Stimulated activated CD8-positive, alpha-beta memory T cell treated with anti-CD3 and anti-CD28 coated beads, Interleukin-2, amount 100 ng/mL, for 48 hours (primary cell): ENCODE results near the gene CHCHD3.
A peak's percentile ranks its signal among the peaks of the same experiment; 100 is the strongest.

Experiments used
- DNase-seq, 2 donors: peaks; one replicate each; pipeline ENCODE4 v3.0.0-alpha.2; 2020; ENCODE audit warnings: low read depth in 2 of 2

The CHCHD3 gene

DNA sequence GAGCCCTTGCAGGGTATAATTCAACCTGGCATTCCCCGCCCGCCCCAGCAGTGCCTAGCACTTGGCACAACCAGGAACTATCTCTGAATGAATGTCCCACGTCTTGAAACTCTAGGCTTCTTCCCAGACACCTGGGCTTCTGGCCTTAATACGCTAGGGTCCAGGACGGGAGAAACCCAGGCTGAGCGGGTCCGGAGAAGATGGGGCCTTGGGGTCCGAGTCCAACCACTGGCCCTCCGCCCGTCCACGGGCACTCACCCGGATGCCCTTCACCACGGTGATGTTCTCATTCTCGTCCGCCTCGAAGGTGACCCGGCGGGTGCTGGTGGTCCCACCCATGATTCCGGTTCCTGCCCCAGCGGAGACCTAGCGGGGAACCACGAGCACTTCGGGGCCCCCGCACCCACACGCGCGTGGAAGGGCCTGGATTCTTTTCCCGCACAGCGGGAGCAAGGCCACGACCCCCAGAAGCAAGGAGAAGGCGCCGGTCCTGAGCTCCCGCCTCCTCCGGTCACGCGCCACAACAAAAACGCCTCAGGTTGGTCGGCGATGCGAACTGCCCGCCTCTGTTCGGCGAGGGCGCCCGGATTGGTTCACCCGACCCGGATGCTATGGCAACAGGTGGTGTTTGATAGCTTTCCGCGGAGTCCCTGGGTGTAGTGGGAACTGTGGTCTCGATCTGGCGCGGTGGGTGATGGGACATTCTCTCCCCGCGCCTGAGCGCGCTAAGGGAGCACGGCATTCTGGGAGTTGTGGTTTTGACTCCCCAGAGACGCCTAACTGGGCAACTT, at the start of gene CHCHD3:
Gene CHCHD3, minus strand, starts transcription at position 492 of the 791 bp plus-strand sequence. Its CDS starts 153 bp downstream, at position 339.
- DNase-seq: peak; percentile 91 to 93

DNA sequence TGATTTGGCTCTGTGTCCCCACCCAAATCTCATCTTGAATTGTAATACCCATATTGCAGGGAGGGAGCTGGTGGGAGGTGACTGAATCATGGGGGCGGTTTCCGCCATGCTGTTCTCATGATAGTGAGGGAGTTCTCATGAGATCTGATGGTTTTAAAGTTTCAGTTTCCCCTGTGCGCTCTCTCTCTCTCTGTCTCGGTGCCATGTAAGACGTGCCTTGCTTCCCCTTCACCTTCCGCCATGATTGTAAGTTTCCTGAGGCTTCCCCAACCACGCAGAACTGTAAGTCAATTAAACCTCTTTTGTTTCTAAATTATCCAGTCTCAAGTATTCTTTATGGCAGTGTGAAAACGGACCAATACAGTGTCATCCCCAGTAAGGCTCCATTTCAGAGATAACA, 48.3 kb upstream of the CHCHD3 start:
- no peak for DNase-seq

DNA sequence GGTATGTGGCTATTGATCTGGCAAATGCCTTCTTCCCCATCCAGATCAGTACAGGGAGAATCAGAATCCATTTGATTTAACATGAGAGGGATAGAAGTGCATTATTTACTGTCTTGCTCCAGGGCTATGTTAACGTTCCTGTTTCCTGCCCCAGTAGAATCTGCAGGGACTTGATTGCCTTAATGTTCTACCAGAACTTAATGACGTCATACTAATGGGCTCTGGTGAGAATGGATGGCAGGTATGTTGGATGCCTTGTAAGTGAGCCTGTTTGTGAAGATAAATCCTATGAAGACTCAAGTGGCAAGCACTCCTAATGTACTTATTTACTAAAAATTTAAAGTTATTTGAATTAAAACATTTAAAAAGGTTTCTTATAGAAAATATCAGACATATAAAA, 44.5 kb upstream of the CHCHD3 start:
- no peak for DNase-seq

DNA sequence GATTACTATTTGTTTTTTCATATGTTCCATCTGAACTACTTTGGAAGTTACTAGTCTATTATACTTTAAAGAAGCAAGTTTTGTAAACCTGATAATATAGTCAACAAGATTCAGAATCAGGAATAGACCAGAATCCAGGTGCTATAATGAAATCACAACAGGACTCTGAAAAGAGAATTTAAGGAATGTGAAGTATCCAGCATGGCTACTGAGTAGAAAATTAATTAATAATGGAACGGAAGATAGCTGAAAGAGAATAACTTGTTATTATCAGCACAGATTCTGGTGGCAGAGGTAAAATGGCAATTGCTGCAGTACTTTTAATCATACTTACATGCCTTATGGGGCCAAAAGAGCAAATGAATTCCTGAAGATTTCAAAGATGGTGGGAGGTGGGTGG, 43.1 kb upstream of the CHCHD3 start:
- DNase-seq: no peak

DNA sequence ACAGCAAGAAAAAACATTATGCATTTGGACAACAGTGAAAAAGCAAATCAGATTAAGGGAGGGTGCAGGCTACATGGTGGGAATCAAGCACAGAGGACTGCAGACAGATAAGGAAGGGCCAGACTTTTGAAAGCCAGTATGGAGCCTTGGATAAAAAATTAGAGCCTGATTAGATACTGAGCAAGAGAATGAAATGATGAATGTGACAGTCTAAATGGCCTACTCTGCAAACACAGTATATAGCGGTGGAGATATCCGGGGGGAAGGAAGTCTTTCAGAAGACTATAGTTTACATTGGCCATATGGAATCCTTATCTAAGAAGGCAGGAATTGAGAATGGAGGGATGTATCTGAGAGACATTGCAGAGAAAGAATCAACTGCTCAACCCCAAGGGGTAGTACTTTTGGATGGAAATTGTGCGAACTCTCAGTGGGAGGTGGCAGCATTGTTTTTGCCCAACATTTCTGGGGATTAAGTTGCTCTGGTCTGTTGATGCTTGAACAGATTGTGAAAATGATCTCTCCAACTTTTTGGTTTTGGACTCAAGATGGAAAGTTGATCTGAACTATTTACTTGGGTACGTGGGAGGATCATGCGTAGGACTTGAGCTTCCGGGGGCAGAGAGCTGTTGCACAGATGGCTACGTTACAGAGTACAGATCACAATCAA, 39.4 kb upstream of the CHCHD3 start:
- no peak for DNase-seq

DNA sequence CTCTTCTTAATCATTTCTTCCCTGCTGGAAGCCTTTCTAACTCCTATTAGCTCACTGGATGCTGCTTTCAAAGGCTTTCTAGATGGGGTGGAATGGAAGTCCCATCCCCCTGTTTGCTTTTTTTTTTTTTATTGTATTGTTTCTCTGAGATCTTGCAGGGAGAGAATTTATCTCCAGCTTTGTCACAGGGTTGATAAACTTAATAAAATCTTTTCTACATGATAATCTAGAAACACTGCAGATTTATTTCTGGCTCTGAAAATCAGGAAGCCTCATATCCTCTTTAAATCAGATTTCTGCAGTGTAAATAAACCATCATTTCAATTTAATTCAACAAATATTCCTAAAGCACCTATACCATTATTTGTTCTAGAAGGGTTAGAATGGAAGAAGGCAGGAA, 37.2 kb upstream of the CHCHD3 start:
- DNase-seq: no peak

DNA sequence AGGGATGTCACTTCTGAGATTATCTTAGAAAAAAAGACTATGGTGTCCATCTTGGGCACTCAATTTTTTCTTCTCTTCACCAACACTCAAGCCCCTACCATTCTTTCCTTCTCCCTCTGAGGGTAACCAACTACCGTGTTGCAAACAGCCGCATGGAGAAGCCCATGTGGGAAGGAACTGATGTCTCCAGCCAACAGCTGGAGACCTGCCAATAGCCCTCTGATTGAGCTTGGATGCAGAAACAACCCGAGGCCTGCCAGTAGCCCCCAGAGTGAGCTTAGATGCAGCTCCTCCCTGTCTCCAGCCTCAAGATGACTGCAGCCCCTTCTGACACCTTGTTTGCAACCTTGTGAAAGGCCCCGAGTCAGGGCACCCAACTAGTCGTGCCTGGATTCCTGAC, 36.4 kb upstream of the CHCHD3 start:
- DNase-seq: no peak

DNA sequence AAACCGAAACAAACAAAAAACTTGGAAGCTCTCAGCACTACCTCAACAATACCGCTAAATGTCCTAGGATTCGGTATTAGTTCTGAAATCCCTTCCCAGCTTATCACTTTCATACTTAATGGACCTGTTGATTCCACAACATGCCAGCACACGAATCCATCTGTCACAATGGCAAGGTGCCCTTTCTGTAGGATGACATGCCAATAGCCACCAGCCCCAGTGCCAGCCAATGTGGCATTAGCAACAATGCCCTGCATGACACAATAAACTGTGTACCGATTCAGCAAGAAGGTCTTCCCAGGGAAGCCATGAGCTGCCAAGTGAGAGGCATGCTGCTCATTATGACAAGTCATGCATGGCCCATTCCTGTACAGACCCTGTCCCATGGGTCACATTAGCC, 35.6 kb upstream of the CHCHD3 start:
- no peak for DNase-seq

DNA sequence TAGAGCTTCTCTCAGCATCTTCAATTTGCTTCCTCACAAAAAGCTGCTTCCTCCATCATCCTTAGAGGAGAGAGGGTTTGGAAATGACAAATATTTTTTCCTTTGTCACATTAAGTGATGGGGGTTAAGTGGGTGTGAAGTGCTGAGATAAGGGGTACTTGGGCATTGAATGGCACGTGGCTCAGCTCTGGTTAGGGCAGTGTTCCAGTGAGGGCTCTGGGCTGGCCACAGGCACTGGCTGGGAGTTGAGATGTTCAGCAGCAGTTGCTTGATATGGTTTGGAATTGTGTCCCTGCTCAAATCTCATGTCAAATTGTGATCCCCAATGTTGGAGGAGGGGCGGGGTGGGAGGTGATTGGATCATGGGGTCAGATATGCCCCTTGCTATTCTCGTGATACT, 33.7 kb upstream of the CHCHD3 start:
- no peak for DNase-seq

DNA sequence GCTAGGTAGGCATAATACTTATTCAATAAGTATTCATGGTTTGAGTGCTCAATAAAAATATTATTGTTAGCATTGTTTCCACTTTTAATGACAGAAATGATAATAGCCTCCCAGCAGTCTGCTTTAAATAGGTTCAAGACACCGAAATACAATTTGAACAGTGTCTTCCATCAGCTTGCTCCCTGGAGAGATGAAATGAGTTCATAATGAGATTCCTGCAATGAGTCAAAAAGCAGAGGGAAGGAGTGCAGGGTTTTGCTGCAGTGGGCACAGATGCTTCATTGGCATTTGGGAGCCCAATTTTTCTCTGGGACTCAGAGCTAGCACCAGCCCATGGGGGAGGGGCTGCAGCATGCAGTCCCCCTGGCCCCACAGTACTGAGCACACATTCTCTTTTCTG, 32.6 kb upstream of the CHCHD3 start:
- DNase-seq: no peak

DNA sequence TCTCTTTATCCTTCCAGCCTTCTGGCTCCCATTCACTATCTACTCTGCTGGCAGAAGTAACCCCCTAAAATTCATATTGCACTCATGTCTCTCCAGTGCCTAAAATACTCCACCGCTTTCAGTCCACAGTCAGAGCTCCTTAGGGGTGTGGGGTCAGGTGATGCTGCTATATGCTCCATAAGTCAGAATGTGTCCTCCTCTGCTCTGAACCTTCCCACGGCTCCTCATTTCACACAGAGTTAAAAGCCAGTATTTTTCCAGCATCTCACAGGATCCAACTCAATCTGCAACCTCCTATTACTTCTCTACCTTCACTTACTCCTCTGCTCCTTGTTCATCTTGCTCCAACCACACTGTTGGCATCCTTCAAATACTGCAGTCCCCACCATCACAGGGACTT, 31.1 kb upstream of the CHCHD3 start:
- DNase-seq: no peak

DNA sequence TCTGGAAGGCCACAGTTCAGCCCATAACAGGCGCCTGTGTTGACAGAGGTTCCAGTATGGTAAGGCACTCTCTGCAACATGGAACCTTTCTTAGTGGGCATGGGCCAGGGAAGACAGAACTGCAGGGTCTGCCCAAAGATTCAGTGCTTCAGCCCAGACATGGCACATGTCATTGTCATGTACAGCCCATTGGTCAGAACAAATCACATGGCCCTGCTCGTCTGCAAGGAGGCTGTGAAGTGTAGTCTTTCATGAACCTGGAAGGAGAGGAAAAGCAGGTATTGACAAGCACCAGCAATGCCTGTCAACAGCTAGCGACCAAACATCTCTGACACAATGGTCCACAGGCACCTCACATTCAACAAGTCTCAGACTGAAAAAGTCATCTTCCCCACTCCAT, 30.4 kb upstream of the CHCHD3 start:
- DNase-seq: no peak

DNA sequence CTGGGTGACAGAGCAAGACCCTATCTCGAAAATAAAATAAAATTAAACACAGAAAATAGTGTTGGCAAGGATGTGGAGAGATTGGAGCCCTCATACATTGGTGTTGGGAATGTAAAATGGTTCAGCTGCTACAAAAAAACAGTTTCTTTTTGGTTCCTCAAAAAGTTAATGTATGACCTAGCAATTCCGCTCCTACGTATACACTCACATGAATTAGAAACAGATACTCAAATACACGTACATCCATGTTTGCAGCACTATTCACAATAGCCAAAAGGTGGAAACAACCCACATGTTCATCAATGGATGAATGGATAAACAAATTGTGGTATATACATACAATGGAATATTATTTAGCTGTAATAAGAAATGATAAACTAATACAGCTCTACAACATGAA, 28.4 kb upstream of the CHCHD3 start:
- no peak for DNase-seq

DNA sequence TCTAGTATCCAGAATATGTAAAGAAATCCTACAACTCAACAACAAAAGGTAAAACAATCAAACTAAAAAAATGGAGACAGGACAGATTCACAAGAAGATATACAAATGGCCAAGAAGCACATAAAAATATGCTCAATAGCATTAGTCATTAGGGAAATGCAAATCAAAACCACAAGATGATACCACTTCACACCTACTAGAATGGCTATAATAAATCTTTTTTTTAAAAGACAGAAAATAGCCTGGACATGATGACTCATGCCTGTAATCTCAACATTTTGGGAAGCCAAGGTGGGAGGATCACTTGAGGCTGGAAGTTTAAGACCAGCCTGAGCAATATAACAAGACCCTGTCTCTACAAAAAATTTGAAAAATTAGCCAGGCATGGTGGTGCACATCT, 27.9 kb upstream of the CHCHD3 start:
- no peak for DNase-seq

DNA sequence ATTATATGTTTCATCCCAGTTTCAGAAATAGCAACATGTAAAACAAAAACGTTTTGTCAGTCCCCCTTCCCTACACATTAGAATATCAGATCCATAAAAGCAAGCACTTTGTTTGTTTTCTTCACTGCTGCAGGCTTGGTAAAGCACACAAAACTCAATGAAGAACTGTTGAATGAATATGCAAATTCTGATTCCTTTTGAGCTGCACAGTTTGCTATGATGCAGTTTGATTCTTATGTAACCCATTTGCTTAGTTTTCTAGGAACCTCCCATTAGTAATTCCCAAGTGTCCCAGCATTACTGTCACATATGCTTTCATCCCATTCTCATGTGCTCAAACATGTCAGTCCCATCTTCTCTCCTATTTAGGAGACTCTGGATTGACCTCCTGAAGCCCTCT, 26.1 kb upstream of the CHCHD3 start:
- no peak for DNase-seq

DNA sequence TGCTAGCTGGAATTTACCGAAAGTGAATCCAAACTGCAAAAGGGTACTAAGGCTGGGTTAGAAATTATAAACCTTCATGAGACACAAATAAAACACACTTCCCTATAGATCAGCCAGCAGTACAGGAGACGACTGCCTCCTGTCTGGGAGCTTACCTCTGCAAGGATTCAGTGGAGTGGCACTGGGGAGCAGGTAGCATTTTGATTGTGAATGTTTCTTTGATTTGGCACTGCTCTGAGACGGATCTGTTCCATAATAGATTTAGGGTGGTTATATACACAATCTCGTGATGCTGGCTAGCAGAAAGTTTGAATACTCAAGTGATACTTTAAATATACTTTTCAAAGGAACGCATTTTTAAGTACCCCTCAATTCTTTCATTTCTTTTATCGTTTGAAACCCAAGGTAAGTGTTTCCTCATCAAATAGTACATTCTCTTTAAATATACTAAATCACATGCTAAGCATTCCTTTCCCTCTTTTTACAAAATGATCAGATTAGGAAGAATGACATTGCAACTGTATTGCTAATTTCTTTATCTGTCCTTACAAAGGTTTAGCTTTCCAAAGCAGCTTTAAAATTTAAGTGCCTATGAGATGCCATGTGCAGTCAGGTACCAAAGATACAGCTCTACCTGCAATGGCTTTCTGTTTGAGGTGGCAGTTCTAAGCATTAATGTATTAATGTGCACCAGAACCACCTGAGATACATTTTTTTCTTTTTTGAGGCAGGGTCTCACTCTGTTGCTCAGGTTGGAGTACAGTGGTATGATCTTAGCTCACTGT, 20.6 kb upstream of the CHCHD3 start:
- no peak for DNase-seq

DNA sequence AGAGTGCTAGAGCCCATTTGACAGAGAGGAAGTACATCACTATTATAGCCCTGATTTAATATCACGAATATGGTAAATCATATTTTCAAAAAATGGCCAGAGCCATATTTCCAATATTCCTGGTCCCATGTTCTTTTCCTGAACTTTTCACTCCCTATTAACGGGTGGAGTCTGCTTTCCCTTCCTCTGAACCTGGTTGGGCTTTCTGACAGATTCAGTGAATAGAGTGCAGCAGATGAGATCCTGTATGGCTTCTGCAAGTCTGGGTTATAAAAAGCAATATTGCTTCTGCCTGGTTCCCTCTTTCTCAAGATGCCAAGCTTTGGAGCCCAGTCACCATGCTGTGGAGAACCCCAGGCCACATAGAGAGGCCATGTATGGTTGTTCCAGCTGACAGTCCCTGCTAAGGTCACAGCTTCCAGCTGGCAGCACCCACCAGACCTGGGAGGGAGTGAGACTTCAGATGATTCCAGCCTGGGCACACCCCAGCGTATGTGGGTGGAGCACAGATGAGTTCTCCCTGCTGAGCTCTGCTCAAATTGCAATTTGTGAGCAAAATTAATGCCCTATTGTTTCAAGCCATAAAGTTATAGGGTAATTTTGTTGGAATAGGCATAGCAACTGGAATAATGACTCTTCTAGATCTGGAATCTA, 17.9 kb upstream of the CHCHD3 start:
- DNase-seq: no peak

DNA sequence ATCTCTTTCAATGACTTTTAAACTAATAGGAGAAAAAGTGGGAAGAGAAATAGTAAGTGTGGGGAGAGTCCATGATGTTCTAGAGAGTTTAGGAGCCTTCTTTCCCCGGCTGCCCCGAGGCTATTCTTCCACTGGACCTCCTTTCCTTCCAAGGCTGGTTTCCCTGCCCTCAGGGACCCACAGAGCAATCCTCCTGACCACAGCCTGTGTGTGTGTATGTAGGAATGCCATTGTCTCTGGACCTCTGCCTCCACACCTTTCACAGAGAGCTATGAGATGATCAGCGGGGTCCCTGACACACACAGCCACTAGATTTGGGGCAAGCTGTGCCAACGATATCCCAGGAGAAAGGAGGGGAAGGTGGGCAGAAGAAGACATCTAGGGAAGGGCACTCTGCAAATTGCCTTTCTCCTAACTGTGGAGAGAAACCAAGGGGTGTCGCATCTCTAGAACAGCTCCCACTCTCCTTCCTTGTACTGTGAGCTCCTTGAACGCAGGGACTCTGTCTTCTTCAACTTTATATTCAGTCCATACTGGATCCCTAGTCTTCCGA, 13.3 kb upstream of the CHCHD3 start:
- DNase-seq: no peak

DNA sequence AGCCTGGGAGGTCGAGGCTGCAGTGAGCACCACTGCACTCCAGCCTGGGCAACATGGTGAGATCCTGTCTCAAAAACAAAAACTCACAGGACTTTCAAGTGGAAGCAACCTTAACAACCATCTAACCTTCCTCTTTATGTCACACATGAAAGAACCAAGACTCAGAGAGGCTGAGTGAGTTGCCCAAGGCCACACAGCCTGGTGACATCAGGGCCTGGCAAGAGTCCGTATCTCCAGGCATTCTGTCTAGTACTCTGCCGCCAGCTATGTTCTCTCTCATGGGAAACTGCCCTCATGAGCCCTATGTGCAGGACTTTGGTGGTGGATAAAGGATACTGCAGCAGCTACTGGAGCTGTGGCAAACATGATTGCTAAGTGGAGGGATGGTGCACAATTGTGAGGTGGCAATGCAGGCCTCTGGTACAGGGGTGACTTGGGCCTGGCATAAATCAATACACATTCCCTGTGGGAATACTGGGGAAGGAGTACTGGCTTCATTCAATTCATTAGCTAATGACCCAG, 10.1 kb upstream of the CHCHD3 start:
- DNase-seq: no peak

DNA sequence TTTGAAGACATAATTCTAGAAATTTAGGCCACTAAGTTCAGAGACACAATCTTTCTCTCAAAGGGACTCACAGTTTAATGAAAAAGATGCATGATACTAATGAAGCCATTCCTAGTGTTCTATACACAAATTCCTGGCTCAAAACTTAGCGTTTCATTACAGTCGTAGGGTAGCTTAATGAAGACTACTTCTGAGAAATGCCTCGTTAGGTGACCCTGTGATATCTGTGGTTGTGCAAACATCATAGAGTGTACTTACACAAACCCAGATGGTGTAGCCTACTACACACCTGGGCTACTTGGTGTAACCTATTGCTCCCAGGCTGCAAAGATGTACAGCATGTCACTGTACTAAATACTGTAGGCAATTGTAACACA, 488 bp upstream of the CHCHD3 start:
- no peak for DNase-seq

DNA sequence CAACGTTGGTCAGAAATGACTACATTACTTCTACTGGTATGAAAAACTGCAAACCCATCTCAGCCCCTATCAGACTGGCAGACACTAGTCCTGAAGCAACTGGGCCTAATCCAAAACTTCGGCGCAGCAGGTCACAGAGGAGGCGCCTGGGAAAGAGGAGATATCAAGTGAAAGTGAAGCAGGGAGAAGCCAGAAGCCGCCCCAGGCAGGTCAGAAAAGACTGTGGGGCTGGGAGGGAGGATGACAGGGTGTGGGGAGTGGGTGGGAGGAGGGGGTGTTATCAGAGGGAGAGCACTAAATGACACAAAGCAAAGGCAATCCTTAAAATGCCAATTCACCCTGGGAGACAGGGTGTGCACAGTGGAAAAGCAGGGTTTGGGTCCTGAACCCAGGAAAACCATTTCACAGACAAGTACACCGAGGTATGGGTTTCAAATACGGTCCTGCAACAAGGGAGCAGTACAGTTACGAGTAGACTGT, 731 bp downstream of the CHCHD3 start:
- DNase-seq: no peak

DNA sequence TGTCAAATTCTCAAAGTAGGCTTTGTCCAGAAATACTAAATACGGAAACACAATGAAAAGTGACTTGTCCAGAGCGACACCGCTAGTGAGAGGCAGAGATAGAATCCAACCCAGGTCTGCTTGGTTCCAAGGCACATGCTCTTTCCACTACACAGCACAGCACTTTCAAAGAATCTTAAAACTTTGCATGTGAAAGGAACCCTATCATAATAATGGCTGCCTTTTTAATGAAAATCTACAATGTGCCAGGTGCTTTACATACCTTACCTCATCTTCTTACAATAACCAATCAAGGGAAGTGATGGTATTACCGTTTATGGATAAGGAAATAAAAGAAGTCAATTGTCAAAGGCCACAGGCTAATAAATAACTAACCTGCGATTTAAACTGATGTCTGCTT, 2.6 kb downstream of the CHCHD3 start:
- no peak for DNase-seq
